Stimulated activated CD8-positive, alpha-beta memory T cell treated with anti-CD3 and anti-CD28 coated beads, Interleukin-7, amount 100 ng/mL, for 1 hour (primary cell): ENCODE data around the gene CACNG8.

Source experiments
- DNase-seq, 2 donors: peaks; one replicate each; pipeline ENCODE4 v3.0.0-alpha.2; 2020; ENCODE audit warnings: low read depth in 2 of 2

CACNG8 gene

GRCh38 chr19:53992211-53992610, 29.5 kb downstream of the CACNG8 start:
- no peak for DNase-seq

DNA sequence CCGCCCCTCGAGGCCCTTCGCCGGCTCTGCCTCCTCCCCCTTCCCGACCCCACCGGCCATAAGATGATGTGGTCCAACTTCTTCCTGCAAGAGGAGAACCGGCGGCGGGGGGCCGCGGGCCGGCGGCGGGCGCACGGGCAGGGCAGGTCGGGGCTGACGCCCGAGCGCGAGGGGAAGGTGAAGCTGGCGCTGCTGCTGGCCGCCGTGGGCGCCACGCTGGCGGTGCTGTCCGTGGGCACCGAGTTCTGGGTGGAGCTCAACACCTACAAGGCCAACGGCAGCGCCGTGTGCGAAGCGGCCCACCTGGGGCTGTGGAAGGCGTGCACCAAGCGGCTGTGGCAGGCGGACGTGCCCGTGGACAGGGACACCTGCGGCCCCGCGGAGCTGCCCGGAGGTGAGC, 30.1 kb downstream of the CACNG8 start:
- DNase-seq: no peak

GRCh38 chr19:53993448-53993847, 30.7 kb downstream of the CACNG8 start:
- DNase-seq: no peak

GRCh38 chr19:53994811-53995210, 32.1 kb downstream of the CACNG8 start:
- no peak for DNase-seq

DNA sequence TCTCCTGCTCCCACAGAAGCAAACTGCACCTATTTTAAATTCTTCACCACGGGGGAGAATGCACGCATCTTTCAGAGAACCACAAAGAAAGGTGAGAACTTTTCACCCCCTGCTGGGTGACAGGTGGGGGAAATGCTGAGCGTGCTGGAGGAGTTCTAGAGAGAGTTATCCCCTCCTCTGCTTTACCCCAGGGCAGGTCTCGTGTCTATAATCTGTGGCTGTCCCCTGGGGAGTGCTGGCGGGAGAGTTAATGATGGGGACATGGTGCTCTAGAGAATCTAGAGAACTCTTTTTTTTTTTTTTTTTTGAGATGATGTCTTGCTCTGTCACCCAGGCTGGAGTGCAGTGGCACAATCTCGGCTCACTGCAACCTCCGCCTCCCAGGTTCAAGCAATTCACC, 35.5 kb downstream of the CACNG8 start:
- DNase-seq: no peak

DNA sequence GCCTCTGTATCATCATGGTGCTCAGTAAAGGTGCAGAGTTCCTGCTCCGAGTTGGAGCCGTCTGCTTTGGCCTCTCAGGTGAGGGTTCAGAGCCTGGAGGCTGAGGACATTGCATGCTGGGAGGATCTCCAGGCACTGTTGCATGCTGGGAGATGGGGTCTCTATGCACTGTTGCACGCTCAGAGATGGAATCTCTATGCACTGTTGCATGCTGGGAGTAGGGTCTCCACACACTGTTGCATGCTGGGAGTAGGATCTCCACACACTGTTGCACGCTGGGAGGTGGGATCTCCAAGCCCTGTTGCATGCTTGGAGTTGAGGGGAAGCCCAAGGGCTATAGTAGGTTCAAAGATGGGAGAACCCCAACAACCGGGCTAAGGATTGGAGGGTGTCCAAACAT, 37.0 kb downstream of the CACNG8 start:
- no peak for DNase-seq

GRCh38 chr19:54001496-54001895, 38.8 kb downstream of the CACNG8 start:
- no peak for DNase-seq

GRCh38 chr19:54002495-54003315, 40.0 kb downstream of the CACNG8 start:
- no peak for DNase-seq

- DNase-seq: no peak
These were observed 46.7 kb downstream of the CACNG8 start for GRCh38 chr19:54009440-54009839.

DNA sequence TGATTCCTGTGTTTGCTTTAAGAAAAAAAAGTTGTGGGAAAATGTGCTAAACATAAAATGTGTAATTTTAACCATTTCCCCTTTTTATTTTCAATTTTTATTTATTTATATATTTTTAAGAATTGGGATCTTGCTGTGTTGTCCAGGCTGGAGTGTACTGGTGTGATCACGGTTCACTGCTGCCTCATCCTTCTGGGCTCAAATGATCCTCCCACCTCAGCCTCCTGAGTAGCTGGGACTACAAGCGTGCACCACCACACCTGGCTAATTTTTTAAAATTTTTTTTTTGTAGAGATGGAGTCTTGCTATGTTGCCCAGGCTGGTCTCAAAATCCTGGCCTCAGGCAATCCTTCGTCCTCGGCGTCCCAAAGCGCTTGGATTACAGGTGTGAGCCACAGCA, 47.7 kb downstream of the CACNG8 start:
- no peak for DNase-seq

DNA sequence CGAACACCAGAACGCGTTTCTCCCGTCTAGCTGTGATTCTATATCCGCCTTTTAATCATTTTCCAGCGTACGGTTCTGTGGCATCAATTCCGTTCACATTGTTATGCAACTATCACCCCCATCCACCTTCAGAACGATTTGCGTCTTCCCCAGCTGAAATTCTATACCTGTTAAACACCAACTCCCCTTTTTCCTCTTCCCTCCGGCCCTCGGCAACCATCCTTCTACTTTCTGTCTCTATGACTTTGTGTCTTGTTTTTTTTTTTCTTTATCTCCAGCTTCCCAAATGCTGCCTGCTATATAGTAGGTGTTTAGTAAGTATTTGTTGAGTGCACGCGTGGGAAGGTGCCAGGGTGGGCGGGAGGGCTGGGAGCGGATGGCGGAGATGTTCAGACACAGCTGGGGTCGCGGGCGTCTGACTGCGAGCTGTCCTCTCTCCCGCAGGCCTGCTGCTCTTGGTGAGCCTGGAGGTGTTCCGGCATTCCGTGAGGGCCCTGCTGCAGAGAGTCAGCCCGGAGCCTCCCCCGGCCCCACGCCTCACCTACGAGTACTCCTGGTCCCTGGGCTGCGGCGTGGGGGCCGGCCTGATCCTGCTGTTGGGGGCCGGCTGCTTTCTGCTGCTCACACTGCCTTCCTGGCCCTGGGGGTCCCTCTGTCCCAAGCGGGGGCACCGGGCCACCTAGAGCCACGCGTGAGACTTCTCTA, 48.9 kb downstream of the CACNG8 start:
- no peak for DNase-seq

DNA sequence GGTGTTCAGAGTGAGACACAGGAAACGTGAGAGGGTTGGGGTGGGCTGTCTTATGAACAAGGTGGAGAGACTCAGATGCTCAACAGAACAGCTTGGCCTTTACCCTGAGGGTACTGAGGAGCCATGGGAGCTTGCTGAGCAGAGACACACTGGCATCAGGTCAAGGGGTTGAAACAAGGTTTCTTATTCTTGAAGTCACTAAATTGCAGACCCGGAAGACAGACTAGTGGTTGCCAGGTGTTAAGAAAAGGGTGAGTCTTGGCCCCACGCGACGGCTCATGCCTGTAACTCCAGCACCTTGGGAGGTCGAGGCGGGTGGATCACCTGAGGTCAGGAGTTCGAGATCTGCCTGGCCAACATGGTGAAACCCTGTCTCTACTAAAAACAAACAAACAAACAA, 51.1 kb downstream of the CACNG8 start:
- DNase-seq: no peak

GRCh38 chr19:54014920-54015560, 52.3 kb downstream of the CACNG8 start:
- no peak for DNase-seq

GRCh38 chr19:54017261-54017660, 54.5 kb downstream of the CACNG8 start:
- DNase-seq: no peak

GRCh38 chr19:54021363-54021762, 58.6 kb downstream of the CACNG8 start:
- no peak for DNase-seq

GRCh38 chr19:54021932-54022331, 59.2 kb downstream of the CACNG8 start:
- DNase-seq: no peak

GRCh38 chr19:54023191-54023590, 60.5 kb downstream of the CACNG8 start:
- DNase-seq: no peak

GRCh38 chr19:54024660-54025059, 61.9 kb downstream of the CACNG8 start:
- no peak for DNase-seq

- no peak for DNase-seq
These were observed 63.9 kb downstream of the CACNG8 start for GRCh38 chr19:54026656-54027055.

DNA sequence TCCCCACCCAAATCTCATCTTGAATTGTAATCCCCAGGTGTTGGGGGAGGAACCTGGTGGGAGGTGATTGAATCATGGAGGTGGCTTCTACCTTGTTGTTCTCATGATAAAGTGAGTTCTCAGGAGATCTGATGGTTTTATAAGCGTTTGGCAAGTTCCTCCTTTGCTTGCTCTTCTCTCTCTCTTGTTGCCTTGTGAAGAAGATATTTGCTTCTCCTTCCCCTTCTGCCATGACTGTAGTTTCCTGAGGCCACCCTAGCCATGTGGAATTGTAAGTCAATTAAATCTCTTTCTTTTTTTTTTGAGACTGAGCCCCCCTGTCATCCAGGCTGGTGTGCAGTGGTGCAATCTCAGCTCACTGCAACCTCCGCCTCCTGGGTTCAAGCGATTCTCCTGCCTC, 66.6 kb downstream of the CACNG8 start:
- no peak for DNase-seq

DNA sequence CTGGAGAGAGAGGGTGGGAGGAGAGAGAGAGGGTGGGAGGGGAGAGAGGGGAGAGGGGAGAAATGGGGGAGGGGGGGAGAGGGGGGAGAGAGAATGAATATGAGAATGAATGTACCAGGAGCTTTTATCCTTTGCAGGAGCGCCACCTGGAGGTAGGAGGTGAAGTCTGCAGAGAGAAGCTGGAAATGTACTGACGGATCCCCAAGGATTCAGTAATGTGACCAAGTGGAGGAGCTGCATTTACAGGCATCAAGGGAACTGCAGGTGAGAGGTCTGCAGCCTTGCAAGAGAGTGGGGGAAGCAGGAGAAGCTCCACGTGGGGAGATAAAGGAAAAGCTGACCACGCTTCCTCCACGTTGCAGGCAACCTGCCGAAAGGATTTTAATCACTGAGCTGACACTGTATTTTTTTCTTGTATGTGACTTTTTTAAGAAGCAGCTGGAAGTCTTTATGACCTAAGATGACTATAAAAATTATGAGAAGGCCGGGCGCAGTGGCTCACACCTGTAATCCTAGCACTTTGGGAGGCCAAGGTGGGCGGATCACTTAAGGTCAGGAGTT, 67.3 kb downstream of the CACNG8 start:
- DNase-seq: peak in 1 of 2 donors; percentile 19

DNA sequence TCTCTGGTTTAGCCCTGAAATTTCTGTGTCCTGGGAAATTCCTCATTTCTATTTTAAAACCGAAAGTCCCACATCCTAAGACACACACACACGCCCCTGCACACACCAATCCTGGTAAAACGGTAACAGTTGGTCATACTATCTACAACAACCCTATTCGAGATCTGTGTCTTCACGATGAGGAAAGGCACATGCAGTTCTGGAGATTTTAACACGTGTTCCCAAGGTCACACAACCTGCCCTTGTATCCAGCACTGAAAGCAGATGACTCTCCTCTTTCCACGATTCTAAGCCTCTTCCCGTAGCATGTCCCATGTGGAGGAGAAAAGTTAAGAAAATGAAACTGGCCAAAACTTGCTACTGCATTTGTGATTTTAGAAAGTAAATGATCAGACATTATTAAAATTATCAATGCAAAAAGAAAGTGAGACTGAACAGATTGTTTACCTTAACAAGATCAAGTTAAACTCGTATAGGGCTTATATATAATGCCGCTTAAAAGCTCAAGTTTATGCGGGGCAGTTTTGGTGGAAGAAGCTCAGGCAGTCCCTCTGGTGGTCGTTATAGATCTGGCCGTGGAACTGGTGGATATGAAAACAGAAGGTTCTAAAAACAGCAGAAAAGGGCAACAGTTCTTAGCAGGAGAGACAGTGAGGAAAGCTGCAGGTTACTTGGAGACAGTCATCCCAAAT, 68.3 kb downstream of the CACNG8 start:
- DNase-seq: no peak
